ENCODE results near the gene FAM193B. TPM values are rescaled to one million over a fixed set of nuclear protein-coding genes. Genes with fewer than 3 reads are reported as not detected.
A peak's percentile ranks its signal among the peaks of the same experiment; 100 is the strongest.

FAM193B gene
- polyA plus RNA-seq, 1 of the 3 experiments (the other 2 are of a cell fraction) = 48.1 TPM

- 8% methylated on average over 18 of the region's 69 CpGs for WGBS (ENCODE audit: low lambda C conversion rate)
- H3K36me3 ChIP-seq (replicated peaks in 1 of 2; ENCODE audit: control insufficient read depth in 1 of 2, insufficient read depth in 2 of 2, low read length in 1 of 2) = peaks cover 5 to 15% of the 10 kb centered on the region in 2 experiments
- POLR2A ChIA-PET = interaction anchor here (0.8 to 4.6 kb wide), 7 partner anchors 9 to 22 kb away, joined by 3 to 43 read pairs (median 3); partner anchors contain the start of gene PDLIM7
Observed at GRCh38 chr5:177473443-177474001, 80.8 kb downstream of the FAM193B start, which contains the start of gene DBN1. DBN1 (minus strand) TSS chr5:177473634; CDS start chr5:177473521, 113 bp downstream.

More at GRCh38 chr5:177473443-177474001, 80.8 kb downstream of the FAM193B start, which contains the start of gene DBN1:
- peak within 1 kb of the TSS; percentile 96 for H3K4me3 ChIP-seq (ENCODE audit: low read depth in 2 of 2, low read length in 1 of 2)
- H3K27ac ChIP-seq (ENCODE audit: low read depth in 2 of 2, low read length in 1 of 2) = peak within 1 kb of the TSS; percentile 52 to 92; a peak in 3 of 4 replicates
- no peak within 1 kb of the TSS for H2AFZ ChIP-seq (ENCODE audit: low read depth)
- H3K9me2 ChIP-seq = no peaks in the 10 kb centered on the region
- DNase-seq = peak; percentile 98
- no peak for TF ChIP-seq RXRA (IDR thresholded peaks at IDR 0.05; ENCODE audit: borderline replicate concordance, low read depth)
- no peak for TF ChIP-seq ELF1 (IDR thresholded peaks at IDR 0.05)
- TF ChIP-seq TAF1 (IDR thresholded peaks at IDR 0.05; ENCODE audit: borderline replicate concordance, low read depth, low read length) = peak; percentile 73; the same call in 1 of the 2 replicates
- no peak for TF ChIP-seq MAX (IDR thresholded peaks at IDR 0.05; ENCODE audit: low read depth)
- TF ChIP-seq RCOR1 (IDR thresholded peaks at IDR 0.05; ENCODE audit: low read length) = no peak
- TF ChIP-seq RFX5 (IDR thresholded peaks at IDR 0.05; ENCODE audit: low read length) = no peak
- TF ChIP-seq RAD21 (IDR thresholded peaks at IDR 0.05; ENCODE audit: low read length) = no peak
- peak; percentile 82; the same call in 1 of the 2 replicates for TF ChIP-seq POLR2AphosphoS5 (IDR thresholded peaks at IDR 0.05; ENCODE audit: low read depth, low read length)
- TF ChIP-seq IRF3 (IDR thresholded peaks at IDR 0.05; ENCODE audit: low read depth, low read length) = no peak
- TF ChIP-seq ZBTB33 (IDR thresholded peaks at IDR 0.05; ENCODE audit: borderline replicate concordance, low read depth) = no peak
- no peak for TF ChIP-seq MXI1 (IDR thresholded peaks at IDR 0.05; ENCODE audit: low read depth, low read length)
- no peak for TF ChIP-seq FOXM1 (IDR thresholded peaks at IDR 0.05; ENCODE audit: low read depth)
- TF ChIP-seq NRF1 (IDR thresholded peaks at IDR 0.05; ENCODE audit: low read depth, low read length) = no peak
- TF ChIP-seq FOSL2 (IDR thresholded peaks at IDR 0.05; ENCODE audit: borderline replicate concordance, low read depth) = no peak
- TF ChIP-seq EZH2phosphoT487 (IDR thresholded peaks at IDR 0.05; ENCODE audit: borderline replicate concordance, low read depth) = no peak
- no peak for TF ChIP-seq FOXJ3 (CRISPR knock-in tag; IDR thresholded peaks at IDR 0.05)
- no peak for TF ChIP-seq PBX3 (IDR thresholded peaks at IDR 0.05)
- peak; percentile 58; the same call in 1 of the 2 replicates for TF ChIP-seq SIN3A (IDR thresholded peaks at IDR 0.05; ENCODE audit: borderline replicate concordance, low read depth, low read length)
- no peak for TF ChIP-seq GABPA (IDR thresholded peaks at IDR 0.05; ENCODE audit: low read depth)
- TF ChIP-seq CTCF (IDR thresholded peaks at IDR 0.05) = no peak
- TF ChIP-seq JUND (IDR thresholded peaks at IDR 0.05) = no peak
- TF ChIP-seq TEAD4 (IDR thresholded peaks at IDR 0.05; ENCODE audit: borderline replicate concordance, insufficient read depth) = no peak
- TF ChIP-seq YY1 (IDR thresholded peaks at IDR 0.05; ENCODE audit: low read depth) = no peak
- no peak for TF ChIP-seq CHD2 (IDR thresholded peaks at IDR 0.05; ENCODE audit: low read length, partially characterized antibody)
- TF ChIP-seq GATA2 (CRISPR knock-in tag; IDR thresholded peaks at IDR 0.05) = no peak
- TF ChIP-seq MEF2A (IDR thresholded peaks at IDR 0.05; ENCODE audit: borderline replicate concordance, low read depth) = no peak
- H3K79me2 ChIP-seq (ENCODE audit: insufficient read depth) = peaks cover 45% of the 10 kb centered on the region
- no peaks in the 10 kb centered on the region for H3K27me3 ChIP-seq (ENCODE audit: insufficient read depth)
- H3K9me3 ChIP-seq = no peaks in the 10 kb centered on the region
- H3K9ac ChIP-seq = peak within 1 kb of the TSS; percentile 81
- peaks cover 35 to 76% of the 10 kb centered on the region in 2 experiments; a peak in 3 of 4 replicates for H3K4me1 ChIP-seq (ENCODE audit: control insufficient read depth in 1 of 2, insufficient read depth in 2 of 2, low read depth in 1 of 2, low read length in 1 of 2)
- H4K20me1 ChIP-seq (ENCODE audit: insufficient read depth) = peaks cover 42% of the 10 kb centered on the region
- H3K4me2 ChIP-seq = peak within 1 kb of the TSS; percentile 100
- CTCF ChIA-PET = interaction anchor here (0.9 to 20.3 kb wide), 13 partner anchors 8 to 103 kb away, joined by 3 to 215 read pairs (median 5); partner anchors contain the start of gene PDLIM7
- H3F3A ChIP-seq (replicated peaks; ENCODE audit: insufficient read depth) = peaks cover 39% of the 10 kb centered on the region
